SH-SY5Y (cell line): ENCODE results near the gene KCNIP3.

Experiments
- GATA2 ChIP-seq: IDR thresholded peaks from 2 replicates; pipeline ENCODE4 v1.6.1; 2011; ENCODE audit warnings: mild to moderate bottlenecking, low read depth, low read length
- GATA3 ChIP-seq: IDR thresholded peaks from 2 replicates; pipeline ENCODE4 v1.6.1; 2011; ENCODE audit warnings: low read depth, mild to moderate bottlenecking, low read length, moderate library complexity

DNA sequence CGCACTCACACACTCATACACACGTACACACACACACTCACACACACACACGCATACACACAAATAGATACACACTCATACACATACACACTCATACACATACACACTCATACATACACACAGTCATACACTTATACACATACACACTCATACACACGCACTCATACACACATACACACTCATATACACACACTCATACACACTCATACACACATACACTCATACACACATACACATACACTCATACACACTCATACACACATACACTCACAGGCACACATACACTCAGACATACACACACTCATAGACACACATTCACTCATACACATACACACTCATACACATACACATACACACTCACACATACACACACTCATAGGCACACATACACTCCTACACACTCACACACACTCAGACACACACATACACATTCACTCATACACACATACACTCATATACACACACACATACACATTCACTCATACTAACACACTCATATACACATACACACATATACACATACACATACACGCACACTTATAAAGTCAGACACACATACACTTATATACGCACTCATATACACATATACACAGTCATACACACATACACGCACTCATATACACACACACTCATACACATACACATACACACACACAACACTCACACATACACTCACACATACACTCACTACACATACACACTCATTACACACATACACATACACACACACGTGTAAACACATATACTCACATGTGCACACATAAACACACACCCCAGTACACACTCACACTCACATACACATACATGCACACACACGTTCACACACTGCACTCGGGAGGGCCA is 28.7 kb downstream of the KCNIP3 start:
- TF ChIP-seq GATA2 (no peak), GATA3 (no peak)
